Neural crest cell (in vitro differentiated cells): ENCODE results near the gene RHEBL1. TPM values are rescaled to one million over a fixed set of nuclear protein-coding genes. Genes with fewer than 3 reads are reported as not detected.

Experiments used
- DNase-seq: peaks from one replicate; pipeline ENCODE4 v3.0.0; 2021; ENCODE audit warnings: low read depth, mixed read lengths, low spot score
- H3K27ac Mint-ChIP-seq: one replicate; pipeline ENCODE4 v1.8.0; 2021; ENCODE audit warnings: mild to moderate bottlenecking, mixed read lengths; ENCODE audit not compliant: unreplicated experiment
- H3K27me3 Mint-ChIP-seq: 2 replicates; pipeline ENCODE4 v1.8.0; 2021; ENCODE audit warnings: low read depth, mild to moderate bottlenecking, mixed read lengths
- H3K36me3 Mint-ChIP-seq: 2 replicates; pipeline ENCODE4 v1.8.0; 2021; ENCODE audit warnings: low read depth, mild to moderate bottlenecking, mixed read lengths
- H3K4me1 Mint-ChIP-seq: 2 replicates; pipeline ENCODE4 v1.8.0; 2021; ENCODE audit warnings: mixed read lengths
- H3K4me3 Mint-ChIP-seq: one replicate; pipeline ENCODE4 v1.8.0; 2021; ENCODE audit warnings: mild to moderate bottlenecking, mixed read lengths
- H3K9me3 Mint-ChIP-seq: 2 replicates; pipeline ENCODE4 v1.8.0; 2021; ENCODE audit warnings: mixed read lengths
- CTCF ChIP-seq: fragments of 200-600 bp; sonication (generic); conservative IDR thresholded peaks from 2 replicates; pipeline ENCODE4 v1.5.0; 2021; ENCODE audit warnings: antibody characterized with exemption, mild to moderate bottlenecking
- total RNA-seq: library from RNA; stranded (reverse); gene quantifications from 2 replicates; pipeline ENCODE4 v1.2.1, GENCODE V29; 2021

The RHEBL1 gene
- total RNA-seq, 1 donor from 2014 or later: 2.1 TPM

DNA sequence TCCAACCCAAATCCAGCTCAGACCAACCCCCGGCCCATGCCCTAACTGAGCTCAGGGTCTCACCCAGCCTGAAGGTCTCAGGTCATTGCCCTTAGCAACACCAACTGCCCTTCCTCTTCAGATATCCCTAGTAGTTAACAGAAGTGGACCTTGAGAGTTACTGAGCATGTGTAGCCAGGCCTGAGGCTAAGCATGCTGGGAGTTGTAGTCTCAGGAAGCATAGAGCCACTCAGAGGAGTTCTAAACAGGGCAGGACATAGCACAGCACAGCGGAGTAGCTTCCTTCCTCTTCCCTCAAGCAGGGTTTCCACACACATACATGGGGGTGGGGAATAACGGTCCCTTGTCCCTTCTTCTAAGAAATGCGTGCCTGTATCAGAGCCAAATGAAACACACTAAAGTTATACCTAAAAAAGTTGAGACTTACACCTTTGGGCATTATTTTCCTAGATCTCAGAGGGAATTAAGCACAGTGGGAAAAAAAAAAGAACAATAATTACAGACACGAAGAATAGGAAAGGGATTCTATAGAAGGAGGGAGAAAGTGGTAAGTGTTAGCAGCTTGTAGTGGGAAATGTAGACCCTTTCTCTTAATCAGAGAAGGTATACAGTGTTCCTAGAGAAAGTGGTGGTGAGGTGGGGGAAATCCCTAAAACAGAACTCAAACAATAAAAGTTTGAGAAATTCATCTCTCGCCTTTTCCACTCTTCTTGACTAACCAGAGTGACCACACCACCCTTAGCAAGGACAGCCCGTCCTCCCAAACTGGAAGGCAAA lies 13.6 kb downstream of the RHEBL1 start:
- peak; percentile 23 for DNase-seq
- Mint-ChIP-seq H3K27ac (peak overlapping the region; percentile 14), H3K9me3 (no peaks in the 10 kb centered on the region), H3K27me3 (no peaks in the 10 kb centered on the region), H3K4me3 (peak overlapping the region; percentile 79), H3K4me1 (peaks cover 45% of the 10 kb centered on the region), H3K36me3 (peaks cover 11% of the 10 kb centered on the region)
- no peak for TF ChIP-seq CTCF

DNA sequence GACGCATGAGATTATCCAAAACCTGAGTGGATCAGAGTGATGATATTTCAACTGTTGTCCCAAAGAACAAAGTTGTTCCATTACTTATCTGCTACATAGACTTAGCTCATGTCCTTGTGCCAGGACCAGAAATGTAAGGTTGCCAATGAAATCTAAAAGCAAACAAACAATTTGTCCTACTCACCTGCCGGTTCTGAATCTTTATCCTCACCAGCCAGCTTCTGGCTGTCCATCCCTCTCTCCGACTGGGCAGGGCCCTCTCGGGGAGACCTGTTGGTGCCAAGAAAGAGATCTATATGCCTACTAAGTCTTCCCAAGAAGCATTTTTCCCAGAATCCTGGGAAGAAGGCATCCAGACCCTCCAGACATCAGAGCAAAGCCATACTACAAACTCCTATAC lies 14.7 kb downstream of the RHEBL1 start:
- Mint-ChIP-seq H3K4me3 (peak overlapping the region; percentile 21), H3K36me3 (peaks cover 11% of the 10 kb centered on the region), H3K27ac (no peak overlapping the region), H3K9me3 (no peaks in the 10 kb centered on the region), H3K4me1 (peaks cover 42% of the 10 kb centered on the region), H3K27me3 (no peaks in the 10 kb centered on the region)
- no peak for TF ChIP-seq CTCF
- DNase-seq: no peak

GRCh38 chr12:49054524-49054923 lies 15.3 kb downstream of the RHEBL1 start:
- Mint-ChIP-seq H3K27ac (no peak overlapping the region), H3K36me3 (peaks cover 11% of the 10 kb centered on the region)

DNA sequence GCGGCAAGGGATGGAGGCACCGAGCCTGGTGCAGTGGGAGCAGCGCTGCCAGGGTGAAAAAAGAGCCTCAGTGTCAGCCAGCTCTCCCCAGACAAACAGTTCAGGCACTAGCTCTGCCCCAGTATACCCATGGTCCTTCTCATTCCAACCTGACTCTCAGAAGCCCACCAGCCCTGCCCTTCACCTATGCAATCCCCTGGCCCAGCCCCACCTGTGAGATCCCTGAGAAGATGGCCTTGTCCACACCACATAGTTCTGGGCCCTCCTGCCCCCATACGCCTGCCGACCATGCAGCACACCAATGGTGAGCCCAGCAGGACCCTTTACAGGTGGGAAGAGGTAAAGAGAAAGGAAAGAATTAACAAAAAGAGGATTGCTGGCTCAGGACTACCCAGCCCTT lies 15.7 kb downstream of the RHEBL1 start:
- no peak for DNase-seq
- no peaks in the 10 kb centered on the region for H3K27me3 Mint-ChIP-seq
- TF ChIP-seq CTCF: no peak
- peaks cover 11% of the 10 kb centered on the region for H3K36me3 Mint-ChIP-seq
- H3K4me1 Mint-ChIP-seq: peaks cover 41% of the 10 kb centered on the region
- H3K9me3 Mint-ChIP-seq: no peaks in the 10 kb centered on the region
- no peak overlapping the region for H3K27ac Mint-ChIP-seq
- H3K4me3 Mint-ChIP-seq: no peak overlapping the region

More at GRCh38 chr12:49054524-49054923, 15.3 kb downstream of the RHEBL1 start:
- DNase-seq: no peak
- H3K27me3 Mint-ChIP-seq: no peaks in the 10 kb centered on the region
- H3K9me3 Mint-ChIP-seq: no peaks in the 10 kb centered on the region
- no peak overlapping the region for H3K4me3 Mint-ChIP-seq
- no peak for TF ChIP-seq CTCF
- peaks cover 42% of the 10 kb centered on the region for H3K4me1 Mint-ChIP-seq

DNA sequence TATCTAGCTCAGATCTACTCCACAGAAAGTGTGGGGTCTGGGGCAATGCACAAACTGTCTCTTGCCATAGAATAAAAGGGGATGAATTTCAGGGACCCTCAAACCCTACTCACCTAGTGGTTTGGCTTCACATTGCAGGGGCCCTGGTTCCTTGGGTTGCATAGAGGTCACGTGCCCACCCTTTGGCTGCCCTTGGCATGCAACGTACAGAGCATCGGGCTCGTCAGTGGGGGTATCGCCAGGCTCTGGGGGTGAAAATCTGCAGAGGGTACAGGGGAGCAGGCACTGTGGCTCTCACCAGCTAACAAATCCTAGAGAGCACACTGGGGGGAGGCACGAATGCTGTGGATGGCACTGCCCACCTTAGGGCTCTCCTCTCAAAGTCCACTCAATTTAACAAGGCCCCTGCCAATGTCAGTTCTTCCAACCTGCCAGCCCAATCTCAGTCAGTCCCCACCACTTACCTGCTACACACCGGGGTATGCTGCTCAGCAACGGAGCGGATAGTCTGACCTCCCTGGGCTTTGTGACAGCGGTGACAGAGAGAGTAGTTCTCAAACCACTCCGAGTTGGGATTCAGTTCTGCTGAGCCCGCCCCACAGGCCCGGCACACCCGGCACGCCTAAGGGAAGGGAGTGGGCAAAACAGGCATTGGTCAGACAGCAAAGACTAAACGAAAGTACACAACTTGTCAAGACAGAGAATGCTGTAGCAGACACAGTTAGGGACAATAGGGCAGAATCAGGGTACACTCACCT lies 17.1 kb downstream of the RHEBL1 start:
- Mint-ChIP-seq H3K4me3 (no peak overlapping the region), H3K27ac (no peak overlapping the region), H3K27me3 (no peaks in the 10 kb centered on the region), H3K9me3 (no peaks in the 10 kb centered on the region), H3K4me1 (peaks cover 27% of the 10 kb centered on the region), H3K36me3 (peaks cover 18% of the 10 kb centered on the region)
- DNase-seq: no peak
- TF ChIP-seq CTCF: no peak
